Epidermal melanocyte (primary cell): Measurements from ENCODE around the gene GJA8.
"Not testable (repeated sequence)": the region's sequence is repeated elsewhere in the genome, so short reads cannot be mapped to it uniquely, and the experiment has no call there.

Experiments used
- DNase-seq: peaks from one replicate; pipeline ENCODE4 v3.0.0; 2011; ENCODE audit warnings: low spot score; ENCODE audit not compliant: insufficient read length

GJA8 gene

DNA sequence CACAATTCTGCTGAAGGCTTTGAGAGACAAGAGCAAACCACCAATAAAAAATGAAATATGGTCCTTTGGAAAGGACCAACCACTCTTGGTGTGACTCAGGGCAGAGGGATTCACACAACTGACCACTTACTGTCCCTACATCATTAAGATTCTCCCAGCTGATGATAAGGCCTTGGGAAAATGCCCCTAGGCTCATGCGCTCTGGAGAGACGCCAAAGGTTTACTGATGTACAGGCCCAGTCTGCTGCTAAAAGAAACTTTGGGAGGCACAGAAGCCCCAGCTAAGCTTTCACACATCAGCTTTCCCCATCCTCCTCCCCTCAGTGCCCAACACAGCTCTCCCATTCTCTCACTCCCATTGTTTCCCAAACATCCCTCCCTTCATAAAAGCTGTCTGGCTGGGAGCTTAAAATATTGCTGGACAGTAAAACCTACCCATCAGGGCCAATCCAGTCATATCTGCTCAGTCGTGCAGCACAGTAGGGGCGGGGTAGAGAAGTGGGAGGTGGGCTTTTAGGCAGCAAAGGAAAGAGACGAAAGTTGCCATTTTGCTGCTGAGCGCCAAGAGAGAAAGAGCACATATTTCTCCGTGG, at the start of gene GJA8:
Gene GJA8 (plus strand): TSS at position 543 of the 593 bp plus-strand sequence. CDS start 5,161 bp downstream, outside the sequence.
- no peak for DNase-seq

DNA sequence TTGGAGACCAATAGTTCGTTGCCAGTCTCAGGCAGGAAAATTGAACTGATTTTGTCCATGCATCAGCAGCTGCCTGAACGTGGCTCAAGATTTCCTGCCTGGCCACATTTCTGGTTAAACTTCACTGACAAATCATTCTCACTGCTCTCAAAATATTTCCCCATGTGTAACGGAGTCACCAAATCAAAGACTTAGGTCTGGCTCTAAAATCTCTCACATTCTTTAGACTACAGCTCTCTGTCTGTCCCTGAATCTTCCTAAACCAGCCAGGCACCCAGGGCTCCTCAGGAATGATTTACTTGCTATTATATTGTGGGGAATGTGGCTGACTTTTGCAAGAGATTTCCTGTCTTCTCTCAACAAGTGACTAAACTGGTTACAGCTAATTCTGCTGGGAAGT, 49.2 kb upstream of the GJA8 start:
- no peak for DNase-seq

DNA sequence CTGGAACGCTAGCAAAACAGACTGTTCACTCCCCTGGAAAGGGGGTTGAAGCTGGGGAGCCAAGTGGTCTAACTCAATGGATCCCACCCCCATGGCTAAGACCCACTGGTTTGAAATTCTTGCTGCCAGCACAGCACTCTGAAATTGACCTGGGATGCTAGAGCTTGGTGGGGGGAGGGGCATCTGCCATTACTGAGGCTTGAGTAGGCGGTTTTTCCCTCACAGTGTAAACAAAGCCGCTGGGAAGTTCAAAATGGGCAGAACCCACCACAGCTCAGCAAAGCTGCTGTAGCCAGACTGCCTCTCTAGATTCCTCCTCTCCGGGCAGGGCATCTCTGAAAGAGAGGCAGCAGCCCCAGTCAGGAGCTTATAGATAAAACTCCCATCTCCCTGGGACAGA, 47.6 kb upstream of the GJA8 start:
- not testable (repeated sequence) for DNase-seq

DNA sequence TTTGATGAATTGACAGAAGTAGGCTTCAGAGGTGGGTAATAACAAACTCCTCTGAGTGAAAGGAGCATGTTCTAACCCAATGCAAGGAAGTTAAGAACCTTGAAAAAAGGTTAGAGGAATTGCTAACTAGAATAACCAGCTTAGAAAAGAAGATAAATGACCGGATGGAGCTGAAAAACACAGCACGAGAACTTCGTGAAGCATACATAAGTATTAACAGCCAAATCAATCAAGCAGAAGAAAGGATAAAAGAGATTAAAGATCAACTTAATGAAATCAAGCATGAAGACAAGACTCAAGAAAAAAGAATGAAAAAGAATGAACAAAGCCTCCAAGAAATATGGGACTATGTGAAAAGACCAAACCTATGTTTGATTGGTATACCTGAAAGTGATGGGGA, 46.6 kb upstream of the GJA8 start:
- DNase-seq, result not testable (repeated sequence)

DNA sequence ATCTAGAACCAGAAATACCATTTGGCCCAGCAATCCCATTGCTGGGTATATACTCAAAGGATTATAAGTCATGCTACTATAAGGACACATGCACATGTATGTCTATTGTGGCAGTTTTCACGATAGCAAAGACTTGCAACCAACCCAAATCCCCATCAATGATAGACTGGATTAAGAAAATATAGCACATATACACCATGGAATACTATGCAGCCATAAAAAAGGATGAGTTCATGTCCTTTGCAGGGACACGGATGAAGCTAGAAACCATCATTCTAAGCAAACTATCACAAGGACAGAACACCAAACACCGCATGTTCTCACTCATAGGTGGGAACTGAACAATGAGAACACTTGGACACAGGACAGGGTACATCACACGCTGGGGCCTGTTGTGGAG, 35.4 kb upstream of the GJA8 start:
- DNase-seq, result not testable (repeated sequence)

DNA sequence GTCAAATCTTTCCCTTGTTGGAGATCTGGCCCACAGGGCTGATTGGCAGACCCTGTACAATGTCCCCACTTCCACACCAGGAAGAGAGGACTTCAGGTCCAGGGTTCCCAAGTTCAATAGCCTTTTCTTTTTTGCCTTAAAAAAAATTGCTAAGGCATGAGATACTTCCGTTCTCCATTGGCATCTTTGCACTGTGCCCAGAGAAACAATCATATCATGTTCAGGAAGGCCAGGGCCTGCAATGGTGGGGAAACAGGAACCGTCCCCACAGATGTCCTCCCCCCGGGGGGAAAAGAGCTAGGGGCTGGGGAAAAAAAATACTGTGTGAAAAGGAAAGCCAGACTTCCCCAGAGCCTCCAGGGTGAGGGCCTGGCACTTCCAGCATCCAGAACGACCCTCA, 24.6 kb upstream of the GJA8 start:
- no peak for DNase-seq

DNA sequence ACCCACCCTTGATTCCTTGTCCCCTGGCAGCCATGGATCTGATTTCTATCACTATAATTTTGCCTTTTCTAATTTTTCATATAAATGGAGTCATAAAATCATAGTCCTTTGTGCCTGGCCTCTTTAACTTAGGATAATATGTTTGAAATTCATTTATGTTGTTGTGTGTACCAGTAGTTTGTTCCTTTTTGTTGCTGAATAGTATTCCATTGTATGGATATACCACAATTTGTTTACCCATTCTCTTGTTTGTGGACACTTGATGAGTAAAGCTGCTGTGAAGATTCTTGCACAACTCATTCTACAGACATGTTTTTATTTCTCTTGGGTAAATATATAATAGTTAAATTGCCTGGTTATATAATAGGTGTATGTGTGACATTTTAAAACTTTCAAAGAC, 22.7 kb upstream of the GJA8 start:
- no peak for DNase-seq

DNA sequence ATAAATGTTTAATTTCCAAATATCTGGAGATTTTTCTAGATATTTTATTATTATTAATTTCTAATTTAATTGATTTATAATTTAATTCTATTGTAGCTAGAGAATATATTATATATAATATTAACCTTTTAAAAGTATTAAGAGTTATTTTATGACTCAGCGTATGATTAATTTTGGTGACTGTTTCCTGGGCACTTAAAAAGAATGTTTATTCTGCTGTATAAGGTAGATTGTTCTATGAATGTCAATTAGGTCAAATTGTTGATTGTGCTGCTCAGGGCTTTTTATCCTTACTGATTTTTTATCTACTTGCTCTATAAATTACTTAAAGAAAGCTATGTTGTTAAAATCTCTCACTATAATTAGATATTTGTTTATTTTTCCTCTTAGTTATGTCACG, 20.1 kb upstream of the GJA8 start:
- DNase-seq, result no peak

DNA sequence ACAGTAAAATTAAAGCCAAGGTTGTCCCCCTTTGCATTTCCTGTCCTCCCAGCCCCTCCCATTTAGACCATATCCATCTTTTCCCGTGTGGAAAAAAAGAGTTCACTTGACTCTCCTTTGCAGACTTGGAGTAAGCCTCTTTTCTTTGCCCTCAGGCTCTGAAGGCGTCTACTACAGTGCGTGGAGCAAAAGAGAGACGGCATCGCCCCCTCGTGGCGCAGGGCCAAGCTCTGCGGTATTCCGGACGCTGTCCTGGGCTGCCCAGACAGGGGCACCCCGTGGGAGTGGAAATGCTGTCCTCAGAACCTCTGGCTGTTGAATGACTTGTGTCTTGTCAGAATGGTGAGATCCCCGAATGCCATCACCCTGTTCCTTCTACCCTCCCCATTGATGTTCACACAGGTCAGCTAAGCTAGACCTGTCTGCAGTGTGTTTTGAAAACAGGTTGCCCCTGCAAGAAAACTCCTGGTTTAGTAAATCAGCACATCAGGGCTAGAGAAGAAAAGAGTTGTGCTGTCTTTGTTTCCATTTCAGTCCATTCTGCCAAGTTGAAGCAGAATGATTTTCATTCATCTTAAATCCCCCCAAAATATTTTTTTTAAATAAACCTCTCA, 12.3 kb upstream of the GJA8 start:
- peak; percentile 44 for DNase-seq

DNA sequence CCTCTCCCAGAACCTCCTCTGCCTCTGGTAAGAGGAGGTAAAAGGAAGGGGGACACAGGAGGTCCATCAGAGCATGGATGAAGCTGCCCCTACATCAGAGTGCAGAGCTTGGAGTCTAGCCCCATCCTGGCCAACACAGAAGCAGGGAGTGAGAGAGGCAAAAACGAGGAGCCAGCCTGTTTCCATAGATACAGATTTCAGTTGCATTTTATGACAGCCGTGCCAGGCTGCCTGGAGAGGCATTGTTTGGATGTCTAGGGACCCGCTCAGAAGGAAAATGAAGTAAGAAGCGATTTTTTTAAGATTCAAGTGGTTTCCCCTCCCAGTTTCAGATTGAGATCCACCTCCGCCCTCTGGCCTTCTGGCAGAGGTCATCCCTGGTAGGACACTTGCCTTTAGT, 11.5 kb upstream of the GJA8 start:
- no peak for DNase-seq

DNA sequence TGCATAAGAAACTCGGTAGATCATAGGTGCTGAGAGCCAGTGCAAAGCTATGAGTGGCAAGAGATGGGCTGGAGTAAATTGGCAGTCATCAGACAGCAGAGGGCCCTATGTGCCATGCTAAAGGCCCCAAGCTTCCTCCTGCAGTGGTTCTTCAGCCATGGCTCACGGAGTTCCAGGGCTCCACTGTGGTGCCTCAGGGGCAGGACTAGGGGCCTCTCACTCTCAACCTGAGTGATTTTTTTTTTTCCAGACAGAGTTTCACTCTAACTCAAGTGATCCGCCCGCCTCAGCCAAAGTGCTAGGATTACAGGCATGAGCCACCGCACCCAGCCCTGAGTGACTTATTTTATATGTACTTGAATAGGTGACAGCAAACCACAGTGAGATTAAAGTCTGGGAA, 10.4 kb upstream of the GJA8 start:
- DNase-seq, result no peak

DNA sequence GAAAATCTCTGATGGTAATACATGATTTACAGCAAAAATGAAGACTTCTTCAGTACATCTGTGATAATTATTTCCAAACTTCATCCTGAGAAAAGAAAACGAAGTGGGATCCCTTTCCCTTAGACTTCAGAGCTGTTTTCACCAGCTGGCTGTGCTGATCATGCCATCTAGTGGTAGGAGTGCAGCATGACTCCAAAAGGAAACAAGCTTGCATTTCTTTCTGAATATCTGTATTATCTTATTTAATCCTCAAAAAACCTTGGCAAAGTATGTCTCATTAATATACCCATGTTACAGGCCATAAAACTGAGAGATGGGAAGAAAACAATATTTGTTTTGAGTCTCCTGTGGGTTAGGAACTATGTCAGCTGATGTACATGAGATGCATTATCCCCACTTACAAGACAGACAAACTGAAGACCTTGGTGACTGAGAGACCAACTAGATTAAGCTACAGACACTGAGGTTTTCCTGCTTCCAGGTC, 9.8 kb upstream of the GJA8 start:
- peak; percentile 54 for DNase-seq

DNA sequence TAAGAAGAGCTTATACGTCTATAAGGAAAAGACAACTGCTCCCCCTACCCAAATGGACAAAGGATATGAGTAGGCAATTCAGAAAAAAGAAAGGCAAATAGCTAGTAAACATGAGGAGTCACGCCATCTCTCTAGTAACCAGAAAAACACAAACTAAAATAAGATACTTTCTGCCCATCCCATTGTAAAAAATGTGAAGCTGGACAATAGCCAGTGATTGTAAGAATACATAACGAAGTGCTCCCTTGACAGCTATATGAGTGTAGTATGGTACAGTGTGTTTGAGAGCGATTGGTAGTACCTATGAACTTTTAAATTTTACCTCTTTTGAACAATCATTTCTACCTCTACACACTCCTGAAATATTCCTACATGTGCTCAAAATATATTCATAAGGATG, 7.5 kb upstream of the GJA8 start:
- no peak for DNase-seq

DNA sequence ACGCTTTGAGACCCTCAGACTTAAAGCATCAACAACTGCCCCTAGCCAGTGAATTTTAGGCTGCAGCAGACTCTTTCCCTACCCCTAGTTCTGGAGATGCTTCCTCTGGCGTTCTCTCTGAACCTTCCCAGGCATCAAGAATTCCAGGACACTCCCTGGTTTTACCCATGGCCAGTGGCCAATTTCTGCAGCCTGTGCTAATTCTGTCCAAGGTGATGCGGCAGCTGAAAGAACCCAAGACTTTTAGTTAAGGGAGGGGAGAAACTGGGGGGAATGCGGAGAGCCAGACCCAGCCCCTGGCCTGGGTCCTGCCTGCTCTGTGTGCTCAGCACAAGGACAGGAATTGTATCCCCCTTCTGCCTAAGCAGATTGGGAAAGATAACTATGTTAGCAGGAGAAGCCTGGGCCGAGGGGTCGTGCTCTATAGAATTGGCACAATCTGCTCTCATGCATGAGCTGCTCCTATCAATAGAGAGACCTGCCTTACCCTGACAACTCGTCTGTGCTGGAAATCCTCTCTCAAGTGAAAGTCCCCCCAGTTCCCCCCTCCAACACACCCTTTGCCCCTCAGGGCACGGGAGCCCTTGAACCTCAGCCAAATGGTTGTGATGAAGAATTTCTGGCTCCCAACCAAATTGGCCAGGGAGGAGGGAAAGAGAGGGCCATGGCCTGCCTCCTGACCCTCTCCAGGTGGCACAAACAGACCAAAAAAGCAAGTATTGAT, 5.4 kb upstream of the GJA8 start:
- DNase-seq, result no peak

DNA sequence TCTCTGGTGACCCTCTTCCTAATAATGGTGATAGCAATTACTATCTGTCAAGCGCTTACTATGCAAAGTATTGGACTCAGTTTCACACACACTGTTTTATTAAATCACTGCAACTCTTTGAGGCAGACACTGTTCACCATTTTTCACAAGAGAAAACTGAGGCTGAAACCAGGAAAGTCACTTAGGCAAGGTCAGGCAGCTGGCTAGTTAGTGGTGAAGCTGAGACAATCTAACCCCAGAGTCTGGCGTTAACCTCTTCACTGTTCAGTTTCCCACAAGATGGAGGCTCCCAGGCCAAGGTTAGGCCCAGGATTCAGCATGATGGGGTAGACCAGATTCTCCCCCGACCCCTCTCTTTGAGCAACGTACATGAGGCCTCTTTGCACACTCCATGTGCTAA, 4.8 kb upstream of the GJA8 start:
- DNase-seq, result no peak

DNA sequence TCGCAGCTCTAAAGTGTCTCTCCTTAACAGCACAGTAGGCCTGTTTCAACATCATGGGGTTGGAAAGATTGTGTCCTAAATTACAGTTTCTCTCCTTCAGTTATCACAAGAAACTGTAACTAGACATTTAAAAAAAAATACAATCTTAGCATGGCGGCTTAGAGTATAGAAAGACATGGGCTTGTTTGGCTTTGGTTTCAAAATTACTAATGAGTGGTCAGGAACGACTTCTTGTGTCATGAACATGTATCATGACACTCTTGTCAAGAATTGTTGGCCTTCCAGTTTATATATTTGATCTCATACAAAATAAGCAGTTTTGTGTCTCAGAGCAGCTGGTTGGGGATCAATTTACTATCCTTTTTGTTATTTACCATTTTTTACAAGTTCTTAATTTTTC, 2.1 kb downstream of the GJA8 start:
- DNase-seq, result no peak

DNA sequence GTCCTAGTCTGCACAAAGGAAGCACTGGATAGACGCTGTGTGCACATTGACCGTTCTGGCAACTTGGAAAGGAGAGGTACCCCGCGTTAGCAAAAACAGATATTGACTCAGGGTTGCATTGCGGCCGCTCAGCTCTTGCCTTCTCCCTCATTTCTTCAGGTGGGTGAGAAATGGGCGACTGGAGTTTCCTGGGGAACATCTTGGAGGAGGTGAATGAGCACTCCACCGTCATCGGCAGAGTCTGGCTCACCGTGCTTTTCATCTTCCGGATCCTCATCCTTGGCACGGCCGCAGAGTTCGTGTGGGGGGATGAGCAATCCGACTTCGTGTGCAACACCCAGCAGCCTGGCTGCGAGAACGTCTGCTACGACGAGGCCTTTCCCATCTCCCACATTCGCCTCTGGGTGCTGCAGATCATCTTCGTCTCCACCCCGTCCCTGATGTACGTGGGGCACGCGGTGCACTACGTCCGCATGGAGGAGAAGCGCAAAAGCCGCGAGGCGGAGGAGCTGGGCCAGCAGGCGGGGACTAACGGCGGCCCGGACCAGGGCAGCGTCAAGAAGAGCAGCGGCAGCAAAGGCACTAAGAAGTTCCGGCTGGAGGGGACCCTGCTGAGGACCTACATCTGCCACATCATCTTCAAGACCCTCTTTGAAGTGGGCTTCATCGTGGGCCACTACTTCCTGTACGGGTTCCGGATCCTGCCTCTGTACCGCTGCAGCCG, 5.4 kb downstream of the GJA8 start:
- no peak for DNase-seq

DNA sequence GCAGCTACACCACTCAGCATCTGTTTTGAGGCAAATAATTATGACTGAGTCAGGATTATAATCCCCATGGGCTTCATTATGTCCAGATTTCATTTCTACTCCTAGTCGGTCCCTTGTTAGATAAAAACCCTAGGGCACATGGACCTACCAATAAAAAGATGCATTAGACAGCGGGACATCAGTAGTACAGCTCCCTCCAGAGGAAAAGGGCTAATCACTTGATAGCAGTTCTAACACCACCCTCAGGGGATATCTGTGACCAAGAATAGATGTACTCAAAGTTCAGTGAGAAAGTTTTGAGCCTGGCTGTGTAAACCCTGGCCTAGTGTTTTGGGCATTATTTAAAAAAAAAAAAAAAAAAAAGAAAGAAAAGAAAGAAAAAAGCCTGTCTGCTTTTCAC, 10.0 kb downstream of the GJA8 start:
- peak; percentile 69 for DNase-seq

DNA sequence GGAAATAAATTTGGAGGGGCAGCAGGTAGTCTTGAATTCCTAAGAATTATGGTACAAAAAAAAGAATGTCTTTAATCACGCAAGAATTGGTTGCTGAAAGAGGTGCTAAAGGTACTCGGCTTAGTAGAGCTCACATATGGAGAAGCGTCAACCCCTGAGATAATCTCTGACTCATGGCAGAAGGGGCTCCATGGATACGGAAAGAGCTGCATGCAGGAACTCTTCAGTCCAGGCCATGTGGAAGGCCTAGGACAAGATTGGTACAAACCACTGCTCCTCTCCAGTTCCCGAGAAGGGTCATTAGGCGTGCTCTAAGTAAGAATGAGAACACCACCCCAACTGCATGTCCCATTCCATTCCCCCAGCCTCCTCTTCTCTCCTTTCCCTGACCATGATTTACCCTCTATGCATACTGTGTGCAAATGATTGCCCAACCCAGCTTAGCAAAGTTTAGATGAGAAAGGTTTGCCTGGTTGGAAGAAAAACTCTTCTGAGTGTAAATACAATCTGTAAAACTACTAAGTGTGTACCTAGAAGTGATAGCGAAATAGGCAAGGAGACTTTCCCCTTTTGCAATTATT, 10.9 kb downstream of the GJA8 start:
- DNase-seq, result no peak

DNA sequence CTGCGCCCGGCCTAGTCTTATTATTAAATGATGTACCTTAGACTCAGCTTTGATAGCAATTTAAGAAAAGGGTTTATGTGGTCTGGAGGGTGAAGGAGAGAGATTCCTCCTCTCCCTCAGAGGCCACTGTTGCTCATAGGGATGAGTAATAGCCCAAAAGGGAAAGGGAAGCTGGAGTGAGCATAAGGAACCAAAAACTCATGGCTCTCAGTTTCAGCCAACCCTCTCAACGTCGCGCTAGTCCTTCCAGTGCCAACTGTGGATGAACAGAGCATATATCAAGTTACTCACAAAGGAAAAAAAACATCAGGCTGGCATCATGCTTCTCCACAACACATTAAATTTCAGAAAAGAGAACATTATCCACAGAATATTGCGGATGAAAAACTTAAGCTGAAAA, 17.3 kb downstream of the GJA8 start:
- DNase-seq, result no peak

DNA sequence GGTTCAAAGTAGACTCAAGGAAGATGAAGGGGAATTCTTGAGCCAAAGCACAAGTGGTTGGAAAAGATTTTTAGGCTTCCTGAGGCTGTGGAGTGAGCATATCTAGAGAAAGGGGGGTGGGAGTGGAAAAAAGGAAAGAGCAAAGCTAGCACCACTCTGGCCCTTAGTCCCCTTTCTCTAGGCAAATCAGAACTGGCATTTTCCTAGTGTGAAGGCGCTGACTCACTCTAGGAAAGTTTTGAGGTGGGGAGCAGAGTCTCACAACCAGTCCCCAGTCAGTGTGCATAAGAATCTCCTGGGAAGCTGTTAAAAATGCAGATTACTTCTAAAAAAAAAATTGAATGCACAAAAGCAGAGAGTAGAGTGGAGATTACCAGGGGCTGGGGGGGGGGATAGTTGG, 22.2 kb downstream of the GJA8 start:
- no peak for DNase-seq

DNA sequence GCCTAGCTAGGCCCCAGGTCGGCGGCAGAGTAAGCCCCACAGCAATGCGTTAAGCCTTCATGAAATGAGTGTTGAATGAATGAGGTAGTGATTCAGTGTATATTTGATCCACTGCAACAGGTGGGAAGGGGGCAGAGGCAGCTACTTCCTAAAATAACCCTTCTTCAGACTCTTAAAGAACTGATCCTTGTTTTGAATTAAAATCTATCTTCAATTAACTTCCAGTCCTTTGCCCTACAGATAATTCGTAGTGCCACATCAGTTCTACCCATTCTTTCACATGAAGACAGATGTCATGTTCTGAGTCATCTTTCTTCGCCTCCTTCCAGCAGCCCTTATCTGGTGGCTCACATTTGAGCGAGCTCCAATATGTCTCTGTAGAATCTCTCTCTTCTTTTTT, 24.6 kb downstream of the GJA8 start:
- not testable (repeated sequence) for DNase-seq
